T-helper 1 cell (primary cell): Measurements from ENCODE around the gene RNF138.
"Not testable (repeated sequence)": the region's sequence is repeated elsewhere in the genome, so short reads cannot be mapped to it uniquely, and the experiment has no call there.

Source experiments
- DNase-seq, 5 donors: peaks; one replicate each; pipeline ENCODE4 v3.0.0-alpha.2; 2012 to 2020
- total RNA-seq, 4 donors: gene quantifications; one replicate each; lab custom pipeline; 2026; lab: John Stamatoyannopoulos, UW

The RNF138 gene, protein sequence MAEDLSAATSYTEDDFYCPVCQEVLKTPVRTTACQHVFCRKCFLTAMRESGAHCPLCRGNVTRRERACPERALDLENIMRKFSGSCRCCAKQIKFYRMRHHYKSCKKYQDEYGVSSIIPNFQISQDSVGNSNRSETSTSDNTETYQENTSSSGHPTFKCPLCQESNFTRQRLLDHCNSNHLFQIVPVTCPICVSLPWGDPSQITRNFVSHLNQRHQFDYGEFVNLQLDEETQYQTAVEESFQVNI
- total RNA-seq, result 47.9 to 219 (median 93.3) reads per million in 4 donors

DNA sequence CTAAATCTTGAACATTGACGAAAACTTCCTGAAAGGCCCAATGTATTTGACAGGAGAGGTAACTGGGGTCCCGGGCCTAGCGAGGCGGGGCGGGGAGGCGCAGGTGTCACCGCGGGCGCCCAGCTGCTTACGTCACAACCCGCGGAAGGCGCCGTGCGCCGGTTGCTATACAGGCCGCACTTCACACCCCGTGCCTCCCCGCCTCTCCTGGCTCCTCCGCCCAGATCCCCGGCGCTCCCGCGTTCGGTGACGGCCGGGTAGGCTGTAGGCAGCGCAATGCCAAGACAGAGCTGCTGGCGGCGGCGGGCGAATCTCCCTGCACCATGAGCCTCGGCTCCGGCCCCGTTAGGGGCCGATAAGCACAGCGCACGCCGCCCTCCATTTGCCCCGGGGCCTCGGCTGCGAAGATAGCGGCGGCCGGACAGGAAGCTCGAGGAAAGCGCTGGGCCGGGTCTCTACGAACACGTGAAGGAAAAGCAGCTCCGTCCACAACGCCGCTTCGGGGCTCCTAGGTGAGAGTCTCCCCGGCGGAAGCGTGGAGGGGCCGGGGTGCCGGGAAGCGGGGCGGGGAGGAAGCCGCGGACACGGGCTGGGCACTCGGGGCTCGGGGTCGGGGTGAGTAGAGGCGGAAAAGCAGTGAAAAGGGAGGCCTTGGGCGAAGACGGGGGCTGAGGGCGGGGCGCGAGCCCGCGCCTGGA, at the start of gene RNF138:
Gene RNF138, plus strand, starts transcription at position 151 of the 698 bp plus-strand sequence. CDS start 903 bp downstream, outside the sequence.
- DNase-seq, result peak; percentile 76 to 91 (median 86)

DNA sequence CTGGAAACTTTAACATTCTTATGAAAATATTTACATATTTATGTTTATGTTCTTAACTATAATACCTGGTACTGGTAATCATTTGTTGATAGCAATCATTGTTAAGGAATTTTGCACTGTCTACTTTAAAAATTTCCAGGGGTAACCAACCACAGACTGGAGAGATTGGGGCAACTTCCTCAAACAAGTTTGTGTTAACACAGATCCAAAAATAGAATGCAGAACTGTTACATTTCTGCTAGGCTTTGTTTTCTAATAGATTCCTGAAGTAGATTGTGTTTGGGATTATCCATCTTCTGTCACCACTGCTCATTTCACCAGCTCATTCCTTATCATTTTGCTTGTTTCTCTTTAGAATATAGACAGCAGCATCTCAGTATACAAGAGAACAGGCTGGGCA, 49.3 kb upstream of the RNF138 start:
- DNase-seq, result no peak

DNA sequence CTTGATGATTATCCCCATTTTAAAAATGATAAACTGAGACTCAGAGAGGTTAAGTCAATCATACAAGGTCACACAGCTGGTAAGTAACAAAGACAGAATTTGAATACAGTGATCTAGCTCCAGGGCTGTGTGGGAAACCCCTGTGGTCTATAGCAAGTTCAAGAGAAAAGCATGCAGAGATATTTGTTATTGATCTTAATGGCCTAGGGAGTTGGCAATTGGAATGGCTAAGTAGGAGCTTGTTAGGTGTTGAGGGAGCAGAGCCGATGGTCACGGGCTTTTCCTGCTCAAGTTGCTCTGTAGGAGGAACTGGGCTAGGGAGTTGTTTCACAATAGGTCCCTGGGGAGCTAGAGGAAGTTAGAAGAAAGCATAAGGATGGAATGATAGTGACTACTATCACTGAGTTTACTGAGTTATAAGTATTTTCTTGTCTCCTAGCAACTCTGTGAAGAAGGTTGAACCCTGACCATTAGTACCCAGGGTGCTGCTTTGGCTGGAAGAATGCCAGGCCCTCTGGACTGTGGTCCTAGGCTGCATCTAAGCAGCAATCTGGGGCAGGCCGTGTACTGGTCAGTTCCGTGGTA, 43.1 kb upstream of the RNF138 start:
- DNase-seq, result no peak

DNA sequence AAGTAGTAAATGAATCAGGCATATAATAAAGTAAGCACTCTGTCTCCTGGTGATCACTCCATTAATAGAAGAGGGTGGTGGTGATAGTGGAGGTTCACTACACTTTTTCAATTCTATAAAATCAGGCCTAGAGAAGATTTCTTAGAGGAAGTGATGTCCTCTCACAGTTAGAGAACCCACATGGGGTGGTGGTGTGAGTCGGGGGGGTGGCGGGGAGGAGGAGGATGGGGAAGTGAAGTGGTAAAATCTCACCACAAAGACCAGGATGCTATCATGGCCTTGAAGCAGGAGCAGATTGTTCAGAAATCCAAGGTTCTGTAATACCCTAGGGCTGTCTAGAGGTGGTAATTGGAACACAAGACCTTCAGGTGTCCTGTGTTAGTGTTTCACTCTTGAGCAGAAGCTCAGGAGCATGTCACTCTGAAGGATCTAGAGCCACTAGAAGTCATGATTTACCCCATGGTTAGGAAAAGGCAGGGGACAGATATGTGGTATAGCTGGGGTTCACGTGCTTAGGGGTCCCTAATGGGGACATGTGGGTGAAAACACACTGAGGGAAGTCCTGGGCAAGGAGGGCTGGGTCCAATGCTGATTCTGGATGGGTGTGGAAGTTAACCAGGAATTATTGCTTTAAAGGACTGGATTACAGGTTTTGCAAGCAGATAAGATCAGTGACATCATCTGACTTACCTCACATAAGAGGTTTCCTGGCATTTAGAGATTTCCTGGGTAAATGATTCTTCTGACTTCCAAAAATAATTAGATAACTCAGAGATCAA, 42.1 kb upstream of the RNF138 start:
- DNase-seq, result peak in 2 of 5 donors; percentile 17 to 70

DNA sequence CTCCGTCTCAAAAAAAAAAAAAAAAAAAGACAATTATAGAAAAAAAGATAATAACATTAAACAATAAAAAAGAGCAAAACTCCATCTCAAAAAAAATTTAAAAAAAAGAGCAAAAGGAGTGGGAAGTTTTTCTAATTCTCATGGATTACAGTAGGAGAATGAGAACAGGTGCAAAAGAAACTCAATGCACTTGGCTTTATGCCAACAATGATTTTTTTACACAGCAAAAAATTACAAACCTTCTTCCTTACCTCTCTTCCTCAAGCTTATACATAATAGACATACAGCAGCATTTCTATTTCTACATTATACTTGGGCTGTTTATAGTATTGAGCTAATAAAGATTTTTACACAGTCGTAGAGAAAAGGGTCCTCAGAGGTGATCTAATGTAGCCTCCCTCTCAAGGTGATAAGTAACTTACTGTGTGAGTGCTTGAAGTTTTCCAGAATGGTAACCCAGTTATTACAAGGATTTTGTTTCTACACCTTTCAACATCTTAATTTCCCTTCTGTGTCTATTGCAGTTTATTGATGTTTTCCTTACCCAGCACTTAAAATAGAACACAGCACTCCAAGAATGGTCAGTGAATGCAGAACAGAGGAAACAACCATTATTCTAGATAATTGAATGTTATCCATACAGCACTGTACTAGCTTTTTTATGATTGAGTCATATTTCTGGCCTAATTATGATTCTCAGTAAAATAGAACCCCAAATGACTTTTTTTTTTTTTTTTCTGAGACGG, 34.9 kb upstream of the RNF138 start:
- DNase-seq, result no peak

DNA sequence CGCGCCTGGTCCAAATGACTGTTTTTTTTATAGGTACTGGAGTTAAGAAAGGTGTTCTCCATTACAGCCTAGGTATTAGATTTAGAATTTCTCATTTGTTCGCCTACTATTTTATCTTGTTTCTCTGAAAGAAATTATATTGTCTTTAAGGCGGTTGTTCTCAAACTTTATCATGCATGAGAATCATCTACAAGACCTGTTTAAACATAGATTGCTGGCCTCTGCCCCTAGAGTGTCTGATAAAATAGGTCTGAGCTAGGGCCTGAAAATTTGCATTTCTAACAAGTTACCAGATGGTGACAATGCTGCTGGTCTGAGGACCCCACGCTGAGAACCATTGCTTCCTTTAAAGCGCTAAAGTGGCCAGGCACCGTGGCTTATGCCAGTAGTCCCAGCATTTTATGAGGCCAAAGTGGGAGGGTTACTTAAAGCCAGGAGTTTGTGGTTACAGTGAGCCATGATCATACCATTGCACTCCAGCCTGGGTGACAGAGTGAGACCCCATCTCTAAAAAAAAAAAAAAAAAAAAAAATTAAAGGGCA, 34.0 kb upstream of the RNF138 start:
- no peak for DNase-seq

DNA sequence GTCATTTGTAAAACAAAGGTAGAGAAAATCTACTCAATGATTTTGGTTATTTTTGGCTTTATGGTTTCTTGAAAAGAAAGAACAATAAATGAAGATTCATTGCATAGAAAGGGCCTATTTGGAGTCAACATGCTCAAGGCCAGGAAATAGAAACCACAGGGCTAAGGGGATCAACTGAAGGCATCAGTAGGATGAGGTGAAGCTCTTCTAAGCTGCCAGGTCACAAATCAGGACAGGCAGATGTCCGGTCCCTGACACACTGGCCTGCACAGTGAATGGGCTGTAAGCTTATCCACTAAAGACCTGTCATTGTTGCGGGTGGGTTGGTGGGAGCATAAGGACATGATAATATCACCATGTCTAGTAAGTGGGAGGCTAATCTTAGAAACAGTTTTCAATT, 31.6 kb upstream of the RNF138 start:
- no peak for DNase-seq

DNA sequence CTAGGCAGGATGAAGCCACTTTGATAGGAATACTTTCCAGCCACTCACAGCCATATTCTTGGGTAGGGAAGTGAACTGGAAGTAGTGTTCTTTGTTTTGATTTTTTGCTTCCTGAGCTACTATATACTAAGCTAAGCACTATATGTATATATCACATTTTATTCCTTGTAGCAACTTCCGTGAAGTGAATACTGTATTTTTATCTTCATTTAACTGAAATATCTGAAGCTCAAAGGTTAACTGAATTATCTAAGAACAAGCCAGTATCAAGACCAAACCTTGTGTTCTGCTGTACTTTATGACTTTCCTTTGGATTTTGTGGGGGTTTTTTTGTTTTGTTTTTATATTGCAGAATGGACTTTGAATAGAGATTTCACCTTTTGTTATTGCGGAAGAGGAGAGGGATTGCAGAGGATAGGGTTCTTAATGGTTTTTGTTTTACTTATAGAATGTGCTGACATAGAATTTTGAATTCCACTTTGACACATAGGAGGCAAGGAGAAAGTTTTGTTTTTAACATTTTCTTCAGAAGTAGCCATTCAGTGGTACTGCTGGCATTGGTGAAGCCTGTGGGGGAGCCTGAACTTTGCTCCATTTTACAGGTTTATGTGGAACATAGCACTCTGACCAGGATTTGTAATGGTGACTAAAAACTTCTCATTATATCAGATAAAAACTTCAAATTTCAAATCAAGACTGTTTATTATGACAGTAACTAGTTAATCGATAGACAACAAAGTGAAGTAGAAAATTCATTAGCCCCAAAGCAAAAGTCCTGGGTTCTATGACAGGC, 24.1 kb upstream of the RNF138 start:
- DNase-seq, result no peak

DNA sequence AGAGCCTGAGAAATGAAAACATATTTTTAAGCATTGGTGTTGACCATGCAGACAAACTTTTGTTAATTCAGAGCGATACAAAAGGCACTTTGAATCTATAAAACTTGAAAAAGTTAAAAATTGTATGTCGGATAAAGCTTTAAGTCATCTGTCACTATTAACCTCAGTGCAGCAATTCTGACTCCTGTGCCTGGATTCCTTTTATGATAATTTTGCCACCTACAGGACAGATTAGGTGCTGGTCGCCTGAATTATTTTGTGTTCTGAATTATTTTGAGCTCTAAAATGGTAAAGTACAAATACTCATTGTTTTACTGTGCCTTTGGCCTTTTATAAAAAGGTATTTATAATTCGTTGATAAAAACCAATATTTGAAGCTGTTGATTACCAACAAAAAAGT, 19.4 kb upstream of the RNF138 start:
- peak in 1 of 5 donors; percentile 28 for DNase-seq

DNA sequence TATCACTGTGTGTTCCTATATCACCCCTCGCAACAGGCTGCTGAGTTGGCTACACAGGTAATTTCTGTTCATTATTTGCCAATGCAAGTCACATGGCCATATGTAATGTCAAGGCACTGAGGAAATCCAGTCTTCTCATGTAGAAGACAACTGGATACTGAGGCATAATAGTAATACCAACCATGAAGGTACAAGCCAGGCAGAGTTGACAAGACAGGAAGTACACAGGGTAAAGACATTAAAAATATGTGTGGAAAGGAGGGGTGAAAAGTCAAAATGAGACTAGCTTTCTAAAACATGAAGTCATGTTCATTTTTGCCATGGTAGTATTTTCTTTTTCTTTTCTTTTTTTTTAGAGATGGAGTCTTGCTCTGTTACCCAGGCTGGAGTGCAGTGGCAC, 17.5 kb upstream of the RNF138 start:
- DNase-seq, result peak in 1 of 5 donors; percentile 30

DNA sequence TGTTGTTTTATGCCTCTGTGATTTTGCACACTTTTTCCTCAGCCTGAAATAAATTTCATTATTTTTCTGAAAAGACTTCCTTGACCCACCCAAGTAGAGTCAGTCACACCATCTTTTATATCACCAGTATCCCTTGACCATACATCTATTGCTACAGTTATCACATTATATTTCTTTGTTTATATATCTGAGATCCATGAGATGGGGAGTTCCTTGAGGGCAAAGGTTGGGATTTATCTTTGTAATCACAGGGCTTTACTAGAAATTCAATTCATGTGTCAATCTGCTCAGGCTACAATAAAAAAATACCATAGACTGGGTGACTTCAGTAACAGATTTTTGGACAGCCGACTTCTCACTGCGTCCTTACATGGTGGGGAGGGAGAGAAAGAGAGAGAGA, 12.8 kb upstream of the RNF138 start:
- DNase-seq, result no peak

DNA sequence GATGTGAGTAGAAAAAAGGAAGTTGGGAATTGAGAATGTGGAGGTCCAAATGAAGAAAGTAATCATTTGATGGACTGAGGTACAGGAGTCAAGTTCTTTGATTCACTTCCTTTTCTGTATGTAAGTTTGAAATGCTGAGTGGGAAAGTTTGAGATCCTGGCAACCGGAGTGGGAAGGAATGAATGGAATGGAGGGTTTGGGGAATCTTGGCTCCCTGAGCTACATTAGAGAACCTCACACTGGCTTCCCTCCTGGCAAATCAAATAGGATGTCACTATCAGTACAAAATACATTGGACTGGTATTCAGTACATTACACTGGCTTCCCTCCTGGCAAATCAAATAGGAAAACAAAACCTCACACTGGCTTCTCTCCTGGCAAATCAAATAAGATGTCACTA, 9.8 kb upstream of the RNF138 start:
- no peak for DNase-seq

DNA sequence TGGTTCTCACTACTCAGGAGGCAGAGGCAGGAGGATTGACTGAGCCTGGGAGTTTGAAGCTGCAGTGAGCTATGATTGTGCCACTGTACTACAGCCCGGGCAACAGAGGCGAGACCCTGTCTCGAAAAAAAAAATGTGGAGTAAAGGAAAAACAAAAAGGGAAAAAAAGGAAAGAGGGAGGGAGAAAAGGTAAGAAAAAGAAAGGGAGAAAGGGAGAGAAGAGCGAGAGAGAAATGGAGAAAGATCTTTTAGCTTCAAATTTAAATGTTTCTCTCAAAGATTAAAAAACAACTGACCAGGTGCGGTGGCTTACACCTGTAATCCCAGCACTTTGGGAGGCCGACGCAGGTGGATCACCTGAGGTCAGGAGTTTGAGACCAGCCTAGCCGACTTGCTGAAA, 7.9 kb upstream of the RNF138 start:
- DNase-seq, result no peak

DNA sequence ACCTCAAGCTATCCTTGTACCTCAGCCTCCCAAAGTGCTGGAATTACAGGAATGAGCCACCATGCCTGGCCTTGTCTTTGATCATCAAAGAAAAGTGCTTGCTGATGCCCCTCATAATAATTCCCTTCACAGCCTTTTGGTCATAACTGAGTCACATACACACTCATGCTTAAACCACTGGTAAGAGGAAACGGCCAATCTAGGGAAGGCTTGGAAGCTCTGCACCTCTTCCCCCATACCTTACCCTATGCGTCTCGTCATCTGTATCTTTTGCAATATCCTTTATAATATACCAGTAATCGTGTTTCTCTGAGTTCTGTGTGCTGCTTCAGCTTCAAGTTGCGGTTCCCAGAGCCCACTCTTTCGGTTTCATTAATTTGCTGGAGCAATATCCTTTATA, 4.8 kb upstream of the RNF138 start:
- no peak for DNase-seq

DNA sequence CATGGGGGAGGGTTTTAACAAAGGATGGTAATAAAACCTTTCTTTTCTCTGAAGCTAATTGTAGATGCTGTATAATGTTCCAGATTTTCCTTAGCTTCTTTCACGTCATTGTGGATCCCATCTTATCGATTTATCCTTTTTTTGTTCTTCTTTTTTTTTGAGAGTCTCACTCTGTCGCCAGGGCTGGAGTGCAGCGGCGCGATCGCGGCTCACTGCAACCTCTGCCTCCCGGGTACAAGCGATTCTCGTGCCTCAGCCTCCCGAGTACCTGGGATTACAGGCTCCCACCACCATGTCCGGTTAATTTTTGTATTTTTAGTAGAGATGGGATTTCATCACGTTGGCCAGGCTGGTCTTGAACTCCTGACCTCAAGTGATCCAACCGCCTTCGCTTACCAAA, 843 bp upstream of the RNF138 start:
- DNase-seq, result not testable (repeated sequence)

DNA sequence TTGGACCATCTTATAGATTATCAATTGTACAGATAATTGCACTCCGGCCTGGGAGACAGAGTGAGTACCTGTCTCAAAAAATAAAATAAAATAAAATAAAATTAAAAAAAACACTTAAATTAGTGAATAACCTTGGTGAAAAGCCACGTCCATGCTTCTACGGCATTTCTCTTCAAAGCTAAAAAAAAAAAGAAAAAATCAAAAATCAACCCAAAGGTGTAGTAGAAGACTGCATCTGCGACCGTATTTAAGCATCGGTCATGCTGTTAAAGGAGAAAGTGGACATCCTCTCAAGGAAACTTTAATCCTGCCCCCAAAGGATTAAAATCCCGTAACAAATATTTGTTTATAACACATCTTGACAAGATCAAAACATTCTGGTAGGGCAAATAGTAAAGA, 350 bp upstream of the RNF138 start:
- DNase-seq, result no peak

DNA sequence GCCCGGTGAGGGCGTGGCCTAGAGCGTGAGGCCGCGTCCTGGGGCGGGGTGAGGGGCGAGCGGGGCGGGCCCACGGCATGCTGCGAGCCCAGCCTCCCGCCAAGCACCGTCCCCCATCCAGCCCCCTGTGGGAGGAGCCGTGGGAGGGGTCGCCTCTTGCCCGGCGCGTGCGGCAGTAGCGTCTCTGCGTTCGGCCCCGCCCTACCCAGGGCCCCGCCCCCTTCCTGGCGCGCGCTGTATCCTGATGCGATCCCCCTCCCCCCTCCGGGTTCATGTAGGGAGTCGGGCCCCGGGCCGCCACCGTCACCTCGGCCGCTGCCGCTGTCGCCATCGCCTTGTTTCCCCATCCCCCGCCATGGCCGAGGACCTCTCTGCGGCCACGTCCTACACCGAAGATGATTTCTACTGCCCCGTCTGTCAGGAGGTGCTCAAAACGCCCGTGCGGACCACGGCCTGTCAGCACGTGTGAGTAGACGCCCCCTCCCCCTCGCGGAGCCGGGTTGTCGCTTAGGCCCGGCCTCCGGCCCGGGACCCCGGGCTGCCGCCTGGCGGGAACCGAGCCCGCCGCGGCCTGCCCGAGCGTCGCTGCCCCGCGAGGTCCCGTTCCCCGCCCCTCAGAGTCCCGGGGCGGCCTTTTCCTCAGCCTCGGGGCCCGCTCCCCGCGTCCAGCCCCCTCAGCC, 888 bp downstream of the RNF138 start:
- DNase-seq, result peak; percentile 98 to 100 (median 99)

DNA sequence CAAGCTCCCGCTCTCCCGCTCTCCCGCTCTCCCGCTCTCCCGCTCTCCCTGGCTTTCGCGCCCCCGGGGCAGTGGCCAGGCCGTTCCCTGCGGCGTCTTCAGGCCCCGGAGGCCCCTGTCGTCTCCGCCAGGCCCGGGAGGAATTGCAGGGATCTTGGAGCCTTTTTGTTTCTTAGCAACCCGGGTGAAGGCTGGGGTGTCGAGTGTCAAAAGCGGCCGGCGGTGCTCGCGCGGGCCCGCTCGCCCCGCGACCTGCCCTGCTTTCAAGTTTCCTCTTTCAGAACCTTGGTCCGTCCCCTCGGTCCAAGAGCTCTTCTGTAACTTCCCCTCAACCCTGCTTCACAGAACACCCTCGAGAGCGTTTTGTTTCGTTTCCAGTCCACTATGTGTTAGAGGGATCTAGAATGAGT, 1.4 kb downstream of the RNF138 start:
- peak in 3 of 5 donors; percentile 17 to 51 (median 25) for DNase-seq

DNA sequence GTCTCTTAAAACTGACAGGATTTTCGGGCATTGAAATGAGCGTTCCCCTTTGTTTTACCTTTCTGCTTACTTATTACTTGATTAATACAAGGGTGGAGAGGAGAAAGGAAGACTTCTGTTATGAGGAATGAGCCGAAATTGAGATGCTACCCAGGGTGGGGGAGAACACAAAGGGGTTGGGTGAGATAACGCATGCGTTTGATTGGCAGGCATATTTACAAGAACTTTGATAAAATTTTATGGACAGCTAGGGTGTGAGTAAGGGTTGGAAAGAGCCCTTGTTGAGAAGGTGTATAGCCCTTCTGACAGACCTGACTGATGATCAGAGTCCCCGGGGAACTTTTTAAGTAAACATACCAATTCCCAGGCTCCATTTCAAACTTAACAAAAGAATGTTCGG, 1.8 kb downstream of the RNF138 start:
- no peak for DNase-seq

DNA sequence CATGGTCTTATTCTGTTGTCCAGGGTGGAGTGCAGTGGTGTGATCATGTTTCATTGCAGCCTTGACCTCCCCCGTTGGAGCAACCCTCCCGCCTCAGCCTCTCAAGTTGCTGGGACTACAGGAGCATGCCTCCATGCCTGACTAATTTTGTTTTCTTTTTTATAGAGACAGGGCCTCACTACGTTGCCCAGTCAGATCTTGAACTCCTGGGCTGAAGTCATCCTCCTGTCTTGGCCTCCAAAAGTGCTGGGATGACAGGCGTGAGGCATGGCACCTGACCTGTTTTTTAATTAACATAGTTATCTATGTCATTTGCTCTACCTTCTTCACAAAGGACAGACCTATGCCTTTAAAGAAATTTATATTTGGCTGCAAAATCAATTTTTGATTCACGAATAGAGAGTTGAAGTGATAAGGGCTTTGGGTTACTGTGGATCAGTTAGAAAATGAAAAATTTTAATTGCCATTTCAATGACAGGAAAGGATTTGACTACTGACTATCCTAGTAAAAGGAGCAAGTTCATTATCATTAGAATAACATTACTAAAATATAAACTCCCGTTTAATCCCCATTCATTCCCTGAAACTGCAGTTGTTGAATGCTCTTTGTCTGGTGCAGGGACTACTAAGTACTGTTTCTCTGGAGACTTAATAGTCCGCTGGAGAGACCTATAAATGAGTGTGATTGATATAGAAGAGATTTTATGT, 3.7 kb downstream of the RNF138 start:
- peak in 1 of 5 donors; percentile 18 for DNase-seq
